DMS153 treated with DMSO at 0.1 percent for 48 hours (cell line): ENCODE results near the gene BUD23.
"Not testable (repeated sequence)": the region's sequence is repeated elsewhere in the genome, so short reads cannot be mapped to it uniquely, and the experiment has no call there.

Experiments used
- DNase-seq: peaks from one replicate; lab custom pipeline; 2025; ENCODE audit not compliant: unreplicated experiment; lab: John Stamatoyannopoulos, UW

BUD23 gene

DNA sequence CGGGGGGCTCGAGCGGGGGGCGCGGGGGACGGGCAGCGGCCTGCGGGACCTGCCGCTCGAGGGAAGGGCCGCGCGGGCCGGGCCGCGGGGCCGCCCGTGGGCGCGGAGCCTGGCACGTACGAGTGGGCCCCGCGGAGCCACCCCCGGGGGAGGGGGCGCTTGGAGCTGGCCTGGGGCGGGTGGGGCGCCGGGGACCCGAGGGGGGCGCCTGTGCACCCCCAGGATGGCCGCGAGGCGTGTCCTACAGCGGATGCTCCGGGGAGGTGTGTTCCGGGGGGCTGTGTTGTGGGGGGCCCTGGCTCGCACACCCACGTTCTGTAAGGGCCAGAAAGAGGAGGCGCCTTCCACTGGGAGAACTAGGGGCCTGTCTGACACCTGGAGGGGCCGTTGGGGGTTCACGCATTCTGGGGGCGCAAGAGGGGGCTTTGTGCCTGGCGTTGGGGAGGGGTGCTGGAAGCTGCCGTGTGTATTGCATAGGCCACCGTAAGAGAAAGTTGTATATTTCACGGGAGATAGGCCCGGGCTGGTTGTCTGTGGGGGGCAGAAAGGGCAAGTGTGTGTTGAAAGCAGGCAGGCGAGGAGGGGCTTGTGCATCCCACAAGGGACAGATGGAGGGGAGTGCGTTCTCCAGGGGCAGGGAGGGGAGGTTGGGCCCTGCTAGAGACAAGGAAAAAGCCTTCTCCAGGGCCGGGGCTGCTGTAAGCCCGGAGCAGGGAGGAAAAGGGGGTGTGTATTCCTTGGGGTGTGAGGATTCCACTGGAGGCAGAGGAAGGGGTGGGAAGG, 15.1 kb upstream of the BUD23 start:
- DNase-seq, result no peak

DNA sequence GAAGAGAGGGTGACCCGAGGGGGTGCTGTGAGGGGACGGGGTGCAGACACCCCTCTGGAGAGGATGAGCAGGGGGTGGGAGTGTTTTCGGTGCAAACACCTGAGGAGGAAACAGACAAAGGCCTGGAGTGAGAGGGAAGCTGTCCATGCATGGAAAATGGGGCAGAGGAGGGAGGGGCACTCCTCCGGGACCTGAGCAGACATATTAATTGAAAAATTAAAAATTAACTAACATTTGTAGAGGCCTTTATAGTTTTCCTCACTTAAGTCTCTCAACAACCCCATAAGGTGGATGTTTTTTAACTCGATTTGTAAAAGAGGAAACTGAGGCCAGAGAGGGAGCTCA, 14.5 kb upstream of the BUD23 start:
- DNase-seq, result no peak

DNA sequence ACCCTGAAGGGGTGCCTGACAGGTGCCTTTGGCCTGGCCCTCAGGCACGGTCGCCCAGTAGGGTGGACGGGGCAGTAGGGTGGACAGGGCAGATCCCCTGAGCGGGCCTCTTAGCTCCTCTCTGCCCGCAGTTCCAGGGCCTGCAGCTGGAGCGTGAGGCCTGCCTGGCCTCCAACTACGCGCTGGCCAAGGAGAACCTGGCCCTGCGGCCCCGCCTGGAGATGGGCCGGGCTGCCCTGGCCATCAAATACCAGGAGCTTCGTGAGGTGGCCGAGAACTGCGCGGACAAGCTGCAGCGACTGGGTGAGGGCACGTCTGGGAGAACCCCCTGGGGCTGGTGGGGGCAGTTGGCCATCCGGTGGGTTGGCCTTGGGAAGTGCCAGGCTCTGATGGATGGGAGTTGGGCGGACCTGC, 14.1 kb upstream of the BUD23 start:
- DNase-seq, result no peak

DNA sequence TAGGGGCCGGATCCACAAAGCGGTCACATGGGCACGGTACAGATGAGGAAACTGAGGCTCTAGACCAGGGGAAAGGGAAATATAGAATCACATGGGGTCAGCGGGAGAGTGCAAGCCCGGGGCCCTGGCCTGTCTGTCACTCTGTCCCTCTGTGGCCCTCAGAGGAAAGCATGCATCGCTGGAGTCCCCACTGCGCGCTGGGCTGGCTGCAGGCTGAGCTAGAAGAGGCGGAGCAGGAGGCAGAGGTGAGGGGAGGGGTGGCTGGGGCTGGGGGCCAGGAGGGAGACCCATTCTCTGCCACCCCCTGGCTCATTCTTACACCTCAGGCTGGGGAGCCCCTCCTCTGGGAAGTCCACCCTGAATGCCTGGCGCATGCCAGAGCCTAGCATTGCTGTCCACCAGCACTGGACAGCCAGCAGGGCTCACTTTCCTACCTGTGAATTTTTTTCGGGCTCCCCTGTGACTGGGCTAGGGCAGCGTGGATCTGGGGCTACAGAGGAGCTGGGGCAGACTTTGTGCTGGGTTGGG, 13.5 kb upstream of the BUD23 start:
- no peak for DNase-seq

DNA sequence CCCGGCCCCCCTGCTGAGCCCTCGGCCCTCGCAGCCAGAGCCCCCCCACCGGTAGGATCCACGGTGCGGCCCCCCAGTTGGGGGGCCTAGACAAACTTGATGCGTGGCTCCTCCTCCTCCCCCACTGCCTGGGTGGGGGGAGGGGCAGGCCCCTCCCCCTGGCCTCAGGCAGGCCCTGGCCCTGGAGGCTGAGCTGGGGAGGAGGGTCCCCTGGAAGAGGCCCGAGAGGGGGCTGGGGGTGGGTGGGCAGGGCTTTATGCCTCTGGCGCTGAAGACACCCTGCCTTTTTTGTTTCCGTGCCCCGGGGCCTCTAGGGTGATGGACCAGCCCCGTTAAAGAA, 12.1 kb upstream of the BUD23 start:
- no peak for DNase-seq

DNA sequence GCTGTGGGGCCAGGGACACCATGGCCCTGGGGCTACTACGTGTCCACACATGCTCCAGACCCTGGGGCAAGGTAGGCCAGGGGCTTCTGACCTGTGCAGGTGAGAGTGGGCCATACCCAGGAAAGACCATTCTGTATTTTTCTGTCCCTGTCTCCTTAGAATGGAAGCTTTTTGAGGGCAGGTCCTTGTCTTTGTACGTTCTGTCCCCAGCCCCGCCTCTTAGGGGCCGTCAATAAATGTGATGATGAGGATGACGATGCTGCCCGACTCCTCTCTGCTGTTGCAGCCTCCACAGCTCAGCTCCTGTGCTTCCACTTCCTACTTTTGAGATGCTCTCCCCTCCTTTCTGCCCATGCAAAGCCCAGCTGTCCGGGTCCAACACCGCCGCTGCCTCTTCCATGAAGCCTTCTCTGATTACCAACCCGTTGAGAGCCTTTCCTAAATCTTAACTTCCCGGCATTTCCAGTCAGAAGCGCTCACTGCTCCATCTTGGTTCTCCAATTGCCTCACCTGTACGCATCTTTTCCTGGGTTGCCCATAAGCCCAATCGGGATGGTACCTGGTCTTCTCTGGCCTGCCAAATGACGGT, 11.4 kb upstream of the BUD23 start:
- DNase-seq, result no peak

DNA sequence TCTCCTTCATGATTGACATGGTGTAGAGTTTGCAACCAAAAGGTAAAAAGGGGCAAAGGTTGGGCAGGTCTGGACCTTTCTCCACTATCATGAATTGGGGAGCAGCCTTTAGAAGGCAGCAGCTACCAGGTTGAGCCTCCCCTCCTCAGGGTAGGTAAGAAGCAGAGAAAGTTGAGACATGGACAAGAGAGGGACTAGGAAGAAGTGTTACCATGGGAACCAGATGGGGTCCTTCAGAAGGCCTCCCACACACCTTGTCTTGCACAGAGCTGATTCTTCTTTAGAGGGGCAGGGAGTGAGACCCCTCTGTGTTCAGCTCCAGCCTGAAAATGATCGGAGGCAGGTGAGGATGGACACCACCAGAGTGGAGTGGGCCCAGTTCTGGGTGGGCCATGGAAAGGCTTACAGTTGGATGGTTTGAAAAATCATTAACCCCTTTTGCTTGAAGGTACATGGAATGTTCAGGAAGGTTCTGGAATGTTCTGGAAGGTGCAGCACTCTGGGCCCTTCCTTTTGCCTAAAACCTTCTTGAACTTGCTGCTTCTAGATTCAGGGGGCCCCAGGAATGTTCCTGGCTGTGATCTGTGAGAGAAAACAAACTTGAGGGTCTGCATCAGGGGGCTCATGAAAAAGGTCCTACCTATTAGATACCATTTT, 8.8 kb upstream of the BUD23 start:
- DNase-seq, result no peak

DNA sequence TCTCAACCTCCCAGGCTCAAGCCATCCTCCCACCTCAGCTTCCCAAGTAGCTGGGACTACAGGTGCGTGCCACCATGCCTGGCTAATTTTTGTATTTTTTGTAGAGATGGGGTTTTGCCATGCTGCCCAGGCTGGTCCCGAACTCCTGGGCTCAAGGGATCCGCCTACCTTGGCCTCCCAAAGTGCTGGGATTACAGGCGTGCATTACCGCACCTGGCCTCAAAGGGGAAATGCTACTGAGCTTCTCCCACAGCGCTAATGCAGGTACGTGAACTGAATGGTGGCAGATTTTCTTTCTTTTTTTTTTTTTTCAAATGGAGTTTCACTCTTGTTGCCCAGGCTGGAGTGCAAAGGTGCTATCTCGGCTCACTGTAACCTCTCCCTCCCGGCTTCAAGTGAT, 7.3 kb upstream of the BUD23 start:
- DNase-seq, result not testable (repeated sequence)

DNA sequence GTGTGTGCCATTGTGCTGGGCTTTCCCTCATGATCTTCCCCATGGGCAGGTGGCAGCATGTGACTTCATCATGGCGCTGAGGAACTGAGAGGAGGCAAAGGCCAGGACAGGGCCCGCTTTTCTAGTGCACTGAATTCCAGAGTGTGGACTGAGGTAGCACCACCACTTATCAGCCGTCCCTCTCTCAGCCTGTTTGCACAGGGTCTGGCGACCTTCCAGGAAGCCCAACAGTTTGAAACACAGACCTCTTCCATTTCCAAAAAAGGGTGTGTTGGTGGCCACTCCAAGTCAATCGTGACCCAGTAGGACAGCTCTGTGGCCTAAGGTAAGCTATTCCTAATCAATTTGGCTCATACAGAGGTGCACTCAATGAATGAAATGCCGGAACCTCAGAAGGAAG, 4.5 kb upstream of the BUD23 start:
- DNase-seq, result no peak

DNA sequence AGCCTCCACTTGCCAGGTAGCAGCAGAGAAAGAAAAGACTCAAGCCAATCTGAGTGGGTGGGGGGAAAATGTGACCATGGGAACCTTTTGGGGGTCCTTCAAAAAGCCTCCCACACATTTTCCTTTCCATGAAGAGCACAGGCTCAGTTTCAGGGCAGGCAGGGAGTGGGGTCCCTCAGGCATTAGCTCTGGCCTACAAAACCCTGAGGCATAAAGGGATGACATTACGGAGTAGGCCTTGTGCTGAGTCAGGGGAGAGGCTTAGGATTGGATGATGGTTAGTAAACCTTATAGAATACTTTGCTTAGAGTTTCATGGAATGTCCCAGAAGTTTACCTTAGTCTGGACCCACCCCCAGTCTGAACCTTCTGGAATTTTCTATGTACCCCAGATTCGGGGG, 3.7 kb upstream of the BUD23 start:
- no peak for DNase-seq

DNA sequence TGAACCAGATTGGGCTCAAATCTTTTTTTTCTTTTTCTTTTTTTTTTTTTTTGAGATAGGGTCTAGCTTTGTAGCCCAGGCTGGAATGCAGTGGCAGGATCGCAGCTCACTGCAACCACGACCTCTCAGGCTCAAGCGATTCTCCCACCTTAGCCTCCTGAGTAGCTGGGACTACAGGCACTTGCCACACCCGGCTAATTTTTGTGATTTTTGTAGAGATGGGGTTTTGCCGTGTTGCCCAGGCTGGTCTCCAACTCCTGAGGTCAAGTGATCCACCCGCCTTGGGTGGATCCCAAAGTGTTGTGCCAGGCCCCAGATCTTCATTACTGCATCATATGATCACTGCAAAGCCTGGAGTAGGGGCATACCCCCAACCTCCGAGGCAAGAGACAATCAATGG, 2.9 kb upstream of the BUD23 start:
- DNase-seq, result no peak

DNA sequence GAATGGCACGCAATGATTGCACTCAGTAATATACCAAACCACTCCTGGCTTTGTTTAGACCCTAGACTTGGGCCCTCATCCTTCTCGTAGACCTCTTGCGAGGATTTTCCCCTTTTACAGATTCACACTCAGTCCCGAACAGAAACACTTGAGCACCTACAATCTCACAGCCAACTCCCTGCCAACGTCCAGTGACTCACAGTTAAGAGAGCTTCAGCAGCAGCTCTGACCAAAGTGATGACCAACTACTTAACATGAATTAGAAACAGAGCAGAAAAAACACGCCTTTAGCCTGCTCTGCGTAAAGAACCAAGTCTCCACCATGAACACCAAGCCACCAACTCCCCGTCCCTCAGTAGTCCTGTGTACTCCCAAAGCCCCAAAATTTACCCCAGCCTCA, 2.4 kb upstream of the BUD23 start:
- no peak for DNase-seq

DNA sequence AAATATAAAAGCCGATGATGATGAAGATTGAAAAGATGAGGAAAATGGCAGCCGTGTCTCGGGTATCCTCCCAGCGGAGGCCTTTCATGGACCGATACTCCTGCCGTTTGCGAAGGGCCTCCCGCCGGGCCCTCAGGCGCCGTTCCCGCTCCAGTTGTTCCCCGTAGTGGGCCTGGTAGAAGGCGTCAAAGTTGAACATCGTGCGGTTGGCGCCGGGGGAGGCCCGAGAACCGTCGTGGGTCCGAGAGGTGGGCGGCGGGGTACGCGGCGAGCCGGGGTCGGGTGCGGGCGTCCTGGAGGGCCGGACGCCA, 697 bp upstream of the BUD23 start:
- DNase-seq, result no peak

DNA sequence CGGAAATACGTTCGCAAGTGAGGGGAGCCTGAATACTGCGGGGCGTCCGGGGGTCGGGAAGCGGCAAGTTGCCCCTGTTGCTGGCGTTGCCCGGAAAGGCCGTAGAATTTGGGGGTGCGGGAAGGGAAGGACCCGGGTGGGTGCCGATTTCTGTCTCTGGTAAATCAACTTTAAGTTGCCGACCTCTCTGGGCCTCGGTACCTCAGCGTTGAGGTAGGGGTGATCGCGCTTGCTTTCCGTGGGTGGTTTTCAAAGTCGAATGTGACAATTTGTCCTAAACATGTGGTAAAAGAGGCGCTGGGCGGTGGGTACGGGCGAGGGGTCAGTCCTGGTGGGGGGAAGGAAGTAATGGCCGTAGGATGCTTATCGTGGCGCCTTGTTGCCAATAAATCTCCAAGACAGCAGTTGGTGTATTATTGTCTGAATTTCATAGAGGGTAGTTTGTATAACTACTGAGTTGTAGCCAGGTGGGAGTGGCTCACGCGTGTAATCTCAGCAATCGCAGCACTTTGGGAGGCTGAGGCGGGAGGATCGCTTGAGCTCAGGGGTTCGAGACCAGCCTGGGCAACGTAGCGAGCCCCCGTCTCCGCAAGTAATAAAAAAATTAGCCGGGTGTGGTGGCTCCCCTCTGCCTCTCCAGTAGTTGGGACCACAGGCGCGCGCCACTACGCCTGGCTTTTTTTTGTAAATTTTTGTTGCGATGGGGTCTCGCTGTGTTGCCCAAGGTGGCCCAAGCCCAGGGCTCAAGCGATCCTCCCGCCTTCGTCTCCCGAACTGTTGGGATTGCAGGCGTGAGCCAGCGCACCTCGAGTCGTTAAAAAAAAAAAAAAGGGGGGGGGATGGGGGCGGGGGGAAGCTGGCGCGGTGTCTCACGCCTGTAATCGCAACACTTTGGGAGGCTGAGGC, 644 bp downstream of the BUD23 start:
- no peak for DNase-seq

DNA sequence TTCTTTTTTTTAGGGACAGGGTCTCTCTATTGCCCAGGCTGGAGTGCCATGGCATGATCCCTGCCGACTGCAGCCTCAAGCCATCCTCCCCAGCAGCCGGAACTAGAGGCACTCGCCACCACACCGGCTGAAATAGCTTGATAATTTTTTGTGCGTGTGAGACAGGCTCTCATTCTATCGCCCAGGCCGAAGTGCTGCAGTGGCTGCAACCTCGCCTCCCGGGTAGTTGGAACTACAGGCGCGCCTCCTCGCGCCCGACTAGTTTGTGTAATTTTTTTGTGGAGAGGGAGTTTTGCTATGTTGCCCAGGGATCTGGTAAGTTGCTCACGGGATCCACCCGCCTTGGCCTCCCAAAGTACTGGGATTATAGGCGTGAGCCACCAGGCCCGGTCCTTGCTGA, 1.9 kb downstream of the BUD23 start:
- no peak for DNase-seq

DNA sequence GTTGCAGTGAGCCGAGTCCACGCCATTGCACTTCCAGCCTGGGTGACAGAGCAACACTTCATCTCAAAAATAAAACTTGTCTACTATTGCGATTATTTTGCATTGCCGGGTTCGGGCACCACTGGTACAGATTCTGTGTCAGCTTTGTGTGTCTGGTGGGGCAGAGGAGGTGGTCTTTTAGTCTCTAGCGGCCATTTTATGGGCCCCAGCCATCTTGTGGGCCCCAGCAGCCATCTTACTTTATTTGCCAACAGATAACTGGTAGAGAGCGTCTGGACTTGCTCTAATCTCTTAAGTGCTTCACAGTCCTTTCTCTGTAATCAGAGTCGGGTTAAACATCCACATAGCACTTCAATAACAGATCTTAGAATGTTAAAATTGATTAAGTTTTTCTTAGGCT, 4.9 kb downstream of the BUD23 start:
- DNase-seq, result no peak

DNA sequence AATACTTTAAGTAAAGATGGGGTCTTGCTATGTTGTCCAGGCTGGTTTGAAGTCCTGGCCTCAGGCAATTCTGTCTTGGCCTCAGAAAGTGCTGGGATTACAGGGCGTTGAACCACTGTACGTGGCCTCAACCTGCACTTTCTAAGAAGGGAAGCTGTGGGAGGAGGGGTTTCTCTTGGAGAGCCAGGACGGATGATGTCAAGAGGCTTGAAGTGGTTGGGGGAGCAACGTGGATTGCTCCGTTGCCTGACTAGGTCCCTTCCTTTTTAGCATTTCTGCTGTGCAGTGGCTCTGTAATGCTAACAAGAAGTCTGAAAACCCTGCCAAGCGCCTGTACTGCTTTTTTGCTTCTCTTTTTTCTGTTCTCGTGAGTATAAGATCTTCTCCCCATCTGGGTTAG, 7.2 kb downstream of the BUD23 start:
- no peak for DNase-seq

DNA sequence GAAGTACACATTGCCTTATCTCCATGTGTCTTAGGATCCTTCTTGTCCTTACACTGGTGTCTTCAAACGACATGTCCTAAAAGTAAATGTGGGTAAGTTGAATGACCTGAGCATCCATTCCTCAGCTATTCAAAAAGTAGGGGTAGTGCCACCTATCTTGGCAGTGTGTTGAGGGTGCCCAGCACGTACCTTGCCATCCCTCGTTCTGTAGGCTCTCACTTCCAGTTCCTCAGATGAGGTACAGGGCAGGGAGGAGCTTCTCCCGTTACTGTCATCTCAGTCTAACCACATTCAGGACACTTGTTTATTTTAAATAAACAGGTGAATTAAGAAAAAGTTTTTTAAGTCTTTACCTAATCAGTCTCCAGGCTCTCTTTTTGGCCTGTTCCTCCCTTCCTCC, 13.0 kb downstream of the BUD23 start:
- DNase-seq, result no peak

DNA sequence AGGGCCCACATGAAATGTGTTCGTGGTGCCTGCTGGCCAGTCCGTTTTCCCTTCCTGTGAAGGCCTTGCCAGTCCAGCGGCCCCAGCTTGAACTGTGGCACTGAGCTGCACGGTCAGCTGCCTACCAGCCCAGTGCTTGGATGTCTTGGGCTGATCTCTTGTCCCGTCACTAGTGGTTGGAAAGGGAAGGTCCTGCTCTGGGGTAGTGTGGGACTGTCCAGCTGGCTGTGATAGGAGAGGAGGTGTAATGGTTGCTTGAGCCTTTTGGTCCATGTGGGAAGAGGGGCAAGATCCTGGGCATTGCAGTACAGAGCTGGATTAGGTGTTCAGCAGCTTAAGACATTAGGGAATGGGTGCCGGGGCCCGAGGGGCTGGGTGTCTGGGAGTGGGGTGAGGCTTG, 15.0 kb downstream of the BUD23 start:
- no peak for DNase-seq

DNA sequence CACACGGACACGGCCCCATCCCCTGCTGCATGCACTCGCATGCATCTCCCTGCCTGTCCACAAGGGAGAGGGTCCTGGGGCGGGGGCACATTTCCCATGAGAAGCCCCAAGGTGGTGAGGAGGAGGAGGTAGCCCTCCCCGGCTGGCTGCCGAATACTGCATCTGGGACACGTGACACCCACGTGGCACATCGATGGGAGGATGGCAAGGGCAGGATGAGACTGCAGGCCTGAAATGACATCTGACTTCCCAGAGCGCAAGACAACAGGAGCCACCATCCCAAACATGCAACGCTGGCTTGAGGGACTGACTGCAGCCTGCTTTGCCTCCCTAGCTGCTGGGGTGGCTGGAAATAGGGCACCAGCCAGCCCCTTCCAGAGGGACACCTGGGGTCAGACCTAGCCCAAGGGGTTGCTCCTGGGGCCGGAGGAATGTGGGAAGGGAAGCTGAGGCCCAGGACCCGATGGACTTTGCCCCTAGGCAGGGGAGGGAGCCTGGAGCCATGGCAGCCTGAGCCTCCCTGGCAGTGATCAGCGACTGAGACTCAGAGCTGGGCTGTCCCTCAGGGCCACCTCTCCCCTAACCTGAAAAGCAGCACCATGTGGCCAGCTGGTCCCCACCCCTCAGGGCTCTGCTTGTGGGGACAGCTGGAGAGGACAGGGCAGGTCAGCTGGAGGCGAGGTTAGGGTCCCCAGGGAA, 16.1 kb downstream of the BUD23 start:
- DNase-seq, result no peak

DNA sequence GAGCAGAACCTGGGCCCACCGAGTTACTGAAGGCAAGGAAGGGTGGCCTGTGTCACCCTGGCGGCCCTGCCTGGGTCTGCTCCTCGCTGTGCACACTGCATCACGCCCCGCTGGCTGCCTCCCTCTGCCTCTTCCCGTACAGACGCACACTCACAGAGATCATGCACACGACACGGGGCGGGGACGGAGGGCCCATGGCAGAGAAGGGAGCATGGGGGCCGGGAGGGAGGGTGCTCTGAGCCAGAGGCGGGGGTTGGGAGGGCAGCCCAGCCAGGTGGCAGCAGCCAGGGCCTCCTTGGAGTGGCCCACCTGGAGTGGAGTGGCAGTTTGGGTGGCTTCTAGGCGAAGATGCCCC, 16.6 kb downstream of the BUD23 start:
- DNase-seq, result no peak
